Loucy (cell line): Measurements from ENCODE around the gene TFAP2C.

ENCODE experiments used
- H2AFZ ChIP-seq: fragments of 200-600 bp; sonication (generic); 2 replicates; pipeline ENCODE4 v1.6.0; 2016; ENCODE audit warnings: antibody characterized with exemption, mild to moderate bottlenecking, low read length, moderate library complexity
- H3F3A ChIP-seq: fragments of 200-600 bp; 2 replicates; pipeline ENCODE4 v1.6.0; 2016; ENCODE audit warnings: antibody characterized with exemption, low read depth, mild to moderate bottlenecking
- H3K27me3 ChIP-seq: fragments of 200-600 bp; sonication (generic); 2 replicates; pipeline ENCODE4 v1.6.1; 2014; ENCODE audit warnings: low read length, mild to moderate bottlenecking; ENCODE audit not compliant: insufficient read depth, poor library complexity, severe bottlenecking
- H3K36me3 ChIP-seq: fragments of 200-600 bp; sonication (generic); 2 replicates; pipeline ENCODE4 v1.6.1; 2016; ENCODE audit warnings: low read length; ENCODE audit not compliant: insufficient read depth
- H3K4me1 ChIP-seq: fragments of 200-600 bp; sonication (generic); 2 replicates; pipeline ENCODE4 v1.5.1; 2014; ENCODE audit warnings: low read length, mild to moderate bottlenecking; ENCODE audit not compliant: insufficient read depth, poor library complexity, severe bottlenecking
- H3K4me2 ChIP-seq: fragments of 200-600 bp; sonication (generic); 2 replicates; pipeline ENCODE4 v1.6.0; 2014; ENCODE audit warnings: antibody characterized with exemption, low read length, low read depth, mild to moderate bottlenecking; ENCODE audit not compliant: poor library complexity, severe bottlenecking
- H3K4me3 ChIP-seq: fragments of 200-600 bp; sonication (generic); 2 replicates; pipeline ENCODE4 v1.5.1; 2014; ENCODE audit warnings: low read length, mild to moderate bottlenecking, mixed read lengths; ENCODE audit not compliant: poor library complexity, severe bottlenecking
- H3K79me2 ChIP-seq: fragments of 200-600 bp; sonication (generic); 2 replicates; pipeline ENCODE4 v1.6.1; 2014; ENCODE audit warnings: low read length; ENCODE audit not compliant: insufficient read depth
- H3K9ac ChIP-seq: fragments of 200-600 bp; sonication (generic); 2 replicates; pipeline ENCODE4 v1.6.0; 2014; ENCODE audit warnings: mild to moderate bottlenecking, low read depth, low read length, moderate library complexity; ENCODE audit not compliant: poor library complexity, severe bottlenecking
- H3K9me2 ChIP-seq: fragments of 200-600 bp; sonication (generic); replicated peaks from 2 replicates; pipeline ENCODE4 v1.6.1; 2016; ENCODE audit warnings: low read depth, low read length, mixed read lengths
- H3K9me3 ChIP-seq: fragments of 200-600 bp; sonication (generic); 2 replicates; pipeline ENCODE4 v1.6.1; 2014; ENCODE audit warnings: mild to moderate bottlenecking, antibody characterized with exemption, low read length, low read depth; ENCODE audit not compliant: insufficient read depth
- H4K20me1 ChIP-seq: fragments of 200-600 bp; sonication (generic); 2 replicates; pipeline ENCODE4 v1.6.0; 2014; ENCODE audit warnings: antibody characterized with exemption, low read length, mild to moderate bottlenecking; ENCODE audit not compliant: insufficient read depth, poor library complexity, severe bottlenecking
- EZH2phosphoT487 ChIP-seq: fragments of 200-600 bp; IDR thresholded peaks from 2 replicates; pipeline ENCODE4 v1.6.1; 2018; ENCODE audit warnings: antibody characterized with exemption, mild to moderate bottlenecking, moderate library complexity, borderline replicate concordance
- TF ChIP-seq, protein P1 (sequence below): fragments of 200-600 bp; sonication (generic); conservative IDR thresholded peaks from 2 replicates; pipeline ENCODE4 v1.5.1; 2014; ENCODE audit warnings: mild to moderate bottlenecking, antibody characterized with exemption, low read length

TFAP2C gene

GRCh38 chr20:56627122-56628014, 1.7 kb upstream of the TFAP2C start:
- no peaks in the 10 kb centered on the region for H4K20me1 ChIP-seq
- no peaks in the 10 kb centered on the region for H3K36me3 ChIP-seq
- H3K27me3 ChIP-seq, result no peaks in the 10 kb centered on the region
- H3F3A ChIP-seq, result no peaks in the 10 kb centered on the region
- H3K9me3 ChIP-seq, result 0 out of 2 replicates have a peak, but pooled peaks cover 5% of the 10 kb centered on the region
- H3K4me1 ChIP-seq, result no peaks in the 10 kb centered on the region
- H3K9me2 ChIP-seq, result no peaks in the 10 kb centered on the region
- H2AFZ ChIP-seq, result no peak overlapping the region
- H3K79me2 ChIP-seq, result no peaks in the 10 kb centered on the region
- no peak overlapping the region for H3K9ac ChIP-seq
- no peak overlapping the region for H3K4me3 ChIP-seq
- TF ChIP-seq, protein P1, sequence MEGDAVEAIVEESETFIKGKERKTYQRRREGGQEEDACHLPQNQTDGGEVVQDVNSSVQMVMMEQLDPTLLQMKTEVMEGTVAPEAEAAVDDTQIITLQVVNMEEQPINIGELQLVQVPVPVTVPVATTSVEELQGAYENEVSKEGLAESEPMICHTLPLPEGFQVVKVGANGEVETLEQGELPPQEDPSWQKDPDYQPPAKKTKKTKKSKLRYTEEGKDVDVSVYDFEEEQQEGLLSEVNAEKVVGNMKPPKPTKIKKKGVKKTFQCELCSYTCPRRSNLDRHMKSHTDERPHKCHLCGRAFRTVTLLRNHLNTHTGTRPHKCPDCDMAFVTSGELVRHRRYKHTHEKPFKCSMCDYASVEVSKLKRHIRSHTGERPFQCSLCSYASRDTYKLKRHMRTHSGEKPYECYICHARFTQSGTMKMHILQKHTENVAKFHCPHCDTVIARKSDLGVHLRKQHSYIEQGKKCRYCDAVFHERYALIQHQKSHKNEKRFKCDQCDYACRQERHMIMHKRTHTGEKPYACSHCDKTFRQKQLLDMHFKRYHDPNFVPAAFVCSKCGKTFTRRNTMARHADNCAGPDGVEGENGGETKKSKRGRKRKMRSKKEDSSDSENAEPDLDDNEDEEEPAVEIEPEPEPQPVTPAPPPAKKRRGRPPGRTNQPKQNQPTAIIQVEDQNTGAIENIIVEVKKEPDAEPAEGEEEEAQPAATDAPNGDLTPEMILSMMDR, result no peak
- TF ChIP-seq EZH2phosphoT487, result no peak
- H3K4me2 ChIP-seq, result no peak overlapping the region

DNA sequence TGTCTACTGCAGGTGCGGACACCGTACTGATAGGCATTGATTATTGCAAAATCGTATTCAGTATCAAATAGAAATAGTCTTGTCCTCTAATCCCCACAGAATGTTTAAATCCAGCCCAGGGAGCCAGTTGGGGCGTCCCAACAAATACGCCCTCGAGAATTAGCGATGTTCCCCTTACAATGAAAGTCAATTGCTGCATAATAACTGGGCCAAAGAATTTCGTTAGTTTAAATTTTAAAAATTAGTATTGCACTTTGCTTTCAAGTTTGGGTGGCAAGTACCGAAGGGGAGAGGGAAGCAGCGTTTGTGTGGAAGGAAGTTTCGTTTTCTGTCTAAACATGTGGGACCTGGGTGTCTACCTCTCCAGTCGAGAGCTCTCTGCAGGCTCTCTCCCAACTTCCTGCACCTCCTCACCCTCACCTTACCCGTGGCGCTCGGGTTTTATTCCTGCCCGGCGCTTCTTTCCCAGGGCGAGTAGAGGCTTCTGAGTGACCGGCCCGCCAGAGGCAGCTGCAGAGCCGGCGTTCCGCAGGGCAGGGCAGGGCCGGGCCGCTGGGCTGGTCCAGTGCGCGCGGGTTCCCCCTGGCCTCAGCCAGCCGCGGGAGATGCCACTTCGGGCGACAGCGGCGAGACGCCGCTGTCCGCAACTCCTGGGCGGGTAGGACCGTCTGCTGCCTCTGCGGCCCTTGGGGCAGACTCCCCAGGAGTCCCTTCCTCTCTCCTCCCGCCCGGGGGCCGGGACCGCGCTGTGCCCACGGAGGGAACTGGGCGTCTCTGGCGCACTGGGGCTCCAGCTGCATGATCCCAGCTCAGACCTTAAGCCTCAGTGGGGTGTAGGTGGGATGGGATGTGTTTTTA, 862 bp upstream of the TFAP2C start:
- Histone ChIP-seq H3K9me2 (no peaks in the 10 kb centered on the region), H3K36me3 (no peaks in the 10 kb centered on the region), H3K9me3 (0 out of 2 replicates have a peak, but pooled peaks cover 5% of the 10 kb centered on the region), H3K79me2 (no peaks in the 10 kb centered on the region), H3F3A (no peaks in the 10 kb centered on the region), H3K4me2 (no peak overlapping the region), H3K4me3 (no peak overlapping the region), H2AFZ (no peak overlapping the region), H3K27me3 (no peaks in the 10 kb centered on the region), H4K20me1 (no peaks in the 10 kb centered on the region), H3K4me1 (no peaks in the 10 kb centered on the region), H3K9ac (no peak overlapping the region)
- no peak for TF ChIP-seq EZH2phosphoT487
- TF ChIP-seq, protein P1, result no peak

DNA sequence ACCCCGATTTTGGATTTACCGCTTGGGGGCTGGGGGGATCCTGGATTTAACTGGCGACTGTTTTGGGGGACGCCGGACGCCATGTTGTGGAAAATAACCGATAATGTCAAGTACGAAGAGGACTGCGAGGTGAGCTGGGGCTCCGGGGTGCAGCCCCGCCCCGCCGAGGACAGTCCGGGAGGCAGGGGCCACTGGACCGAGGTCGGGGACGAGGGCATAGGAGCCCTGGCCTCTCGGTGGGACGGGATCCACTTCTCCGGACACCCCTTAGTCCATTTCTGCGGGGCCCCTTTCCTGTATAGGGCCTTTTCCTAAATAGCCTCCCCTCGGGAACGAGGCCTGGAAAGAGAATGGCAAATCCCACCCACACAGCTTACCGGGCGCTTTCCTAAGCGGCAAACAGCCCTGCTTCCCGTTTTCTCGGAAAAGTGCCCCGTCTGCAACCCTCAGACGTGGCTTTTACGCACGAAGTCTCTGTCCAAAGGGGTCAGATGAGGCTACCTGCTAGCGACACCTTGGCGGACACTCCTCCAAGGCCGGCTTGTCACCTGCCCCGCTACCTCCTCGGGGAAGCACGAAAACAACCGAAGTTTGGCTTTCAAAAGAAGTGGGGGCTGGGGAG, 469 bp downstream of the TFAP2C start:
- Histone ChIP-seq H3K4me1 (no peaks in the 10 kb centered on the region), H3K79me2 (no peaks in the 10 kb centered on the region), H3K4me3 (no peak overlapping the region), H3F3A (no peaks in the 10 kb centered on the region), H3K36me3 (no peaks in the 10 kb centered on the region), H3K27me3 (no peaks in the 10 kb centered on the region), H3K4me2 (no peak overlapping the region), H4K20me1 (no peaks in the 10 kb centered on the region), H3K9me2 (no peaks in the 10 kb centered on the region), H3K9ac (no peak overlapping the region), H2AFZ (no peak overlapping the region), H3K9me3 (0 out of 2 replicates have a peak, but pooled peaks cover 5% of the 10 kb centered on the region)
- TF ChIP-seq, protein P1, result no peak
- no peak for TF ChIP-seq EZH2phosphoT487
